PC-9 (cell line): Measurements from ENCODE around the gene FHL1.

Experiments used
- EZH2 ChIP-seq: fragments of 200-600 bp; sonication (generic); IDR thresholded peaks from 2 replicates; pipeline ENCODE4 v1.8.0; 2017; ENCODE audit warnings: antibody characterized with exemption, low read depth
- TF ChIP-seq, protein P1 (sequence below): fragments of 200-600 bp; sonication (generic); conservative IDR thresholded peaks from 2 replicates; pipeline ENCODE4 v1.6.1; 2017; ENCODE audit warnings: mixed run types, antibody characterized with exemption, mild to moderate bottlenecking, moderate library complexity

DNA sequence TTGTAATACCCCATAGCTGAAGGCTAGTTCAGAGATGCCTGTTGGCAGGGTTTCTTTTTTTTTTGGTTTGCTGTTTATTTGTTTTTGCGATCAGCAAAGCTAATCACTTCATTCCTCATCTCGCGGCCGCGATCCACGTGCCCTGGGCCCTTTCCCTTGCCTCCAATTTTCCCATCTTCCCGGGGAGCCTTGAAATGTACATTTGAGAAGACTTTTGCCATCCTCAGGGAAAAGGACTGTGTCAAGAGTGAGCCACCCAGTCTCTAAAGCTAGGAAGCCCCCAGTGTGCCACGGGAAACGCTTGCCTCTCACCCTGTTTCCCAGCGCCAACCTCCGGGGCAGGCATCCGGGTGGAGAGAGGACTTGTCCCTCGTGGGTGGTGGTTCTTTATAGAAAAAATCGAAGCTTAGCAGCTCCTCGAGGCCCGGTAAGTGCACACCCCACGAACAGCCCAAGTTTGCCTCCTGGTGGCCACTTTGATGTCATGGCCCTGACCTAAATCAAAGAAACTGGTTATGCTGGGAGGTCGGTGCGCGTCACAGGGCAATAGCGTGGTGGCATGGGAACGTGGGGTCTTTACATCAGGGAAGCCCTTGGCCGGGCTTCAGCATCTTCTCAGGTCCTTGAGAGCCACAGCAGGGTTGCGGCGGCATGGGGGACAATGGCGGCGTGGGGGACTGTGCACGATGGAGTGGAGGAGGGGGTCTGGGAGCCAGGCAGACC lies 61.8 kb downstream of the FHL1 start:
- TF ChIP-seq, protein P1, sequence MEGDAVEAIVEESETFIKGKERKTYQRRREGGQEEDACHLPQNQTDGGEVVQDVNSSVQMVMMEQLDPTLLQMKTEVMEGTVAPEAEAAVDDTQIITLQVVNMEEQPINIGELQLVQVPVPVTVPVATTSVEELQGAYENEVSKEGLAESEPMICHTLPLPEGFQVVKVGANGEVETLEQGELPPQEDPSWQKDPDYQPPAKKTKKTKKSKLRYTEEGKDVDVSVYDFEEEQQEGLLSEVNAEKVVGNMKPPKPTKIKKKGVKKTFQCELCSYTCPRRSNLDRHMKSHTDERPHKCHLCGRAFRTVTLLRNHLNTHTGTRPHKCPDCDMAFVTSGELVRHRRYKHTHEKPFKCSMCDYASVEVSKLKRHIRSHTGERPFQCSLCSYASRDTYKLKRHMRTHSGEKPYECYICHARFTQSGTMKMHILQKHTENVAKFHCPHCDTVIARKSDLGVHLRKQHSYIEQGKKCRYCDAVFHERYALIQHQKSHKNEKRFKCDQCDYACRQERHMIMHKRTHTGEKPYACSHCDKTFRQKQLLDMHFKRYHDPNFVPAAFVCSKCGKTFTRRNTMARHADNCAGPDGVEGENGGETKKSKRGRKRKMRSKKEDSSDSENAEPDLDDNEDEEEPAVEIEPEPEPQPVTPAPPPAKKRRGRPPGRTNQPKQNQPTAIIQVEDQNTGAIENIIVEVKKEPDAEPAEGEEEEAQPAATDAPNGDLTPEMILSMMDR = peak; percentile 75
- TF ChIP-seq EZH2 = no peak
